ENCODE measurements around the gene KDM7A.

- TF ChIP-seq, protein P1, sequence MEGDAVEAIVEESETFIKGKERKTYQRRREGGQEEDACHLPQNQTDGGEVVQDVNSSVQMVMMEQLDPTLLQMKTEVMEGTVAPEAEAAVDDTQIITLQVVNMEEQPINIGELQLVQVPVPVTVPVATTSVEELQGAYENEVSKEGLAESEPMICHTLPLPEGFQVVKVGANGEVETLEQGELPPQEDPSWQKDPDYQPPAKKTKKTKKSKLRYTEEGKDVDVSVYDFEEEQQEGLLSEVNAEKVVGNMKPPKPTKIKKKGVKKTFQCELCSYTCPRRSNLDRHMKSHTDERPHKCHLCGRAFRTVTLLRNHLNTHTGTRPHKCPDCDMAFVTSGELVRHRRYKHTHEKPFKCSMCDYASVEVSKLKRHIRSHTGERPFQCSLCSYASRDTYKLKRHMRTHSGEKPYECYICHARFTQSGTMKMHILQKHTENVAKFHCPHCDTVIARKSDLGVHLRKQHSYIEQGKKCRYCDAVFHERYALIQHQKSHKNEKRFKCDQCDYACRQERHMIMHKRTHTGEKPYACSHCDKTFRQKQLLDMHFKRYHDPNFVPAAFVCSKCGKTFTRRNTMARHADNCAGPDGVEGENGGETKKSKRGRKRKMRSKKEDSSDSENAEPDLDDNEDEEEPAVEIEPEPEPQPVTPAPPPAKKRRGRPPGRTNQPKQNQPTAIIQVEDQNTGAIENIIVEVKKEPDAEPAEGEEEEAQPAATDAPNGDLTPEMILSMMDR (IDR thresholded peaks at IDR 0.05; ENCODE audit: insufficient read depth, low read length), result no peak
- no peak for TF ChIP-seq REST (IDR thresholded peaks at IDR 0.05; ENCODE audit: insufficient replicate concordance, low read depth)
- TF ChIP-seq SPI1 (IDR thresholded peaks at IDR 0.05; ENCODE audit: borderline replicate concordance, low read depth), result no peak
Observed at GRCh38 chr7:140217750-140218501, 41.1 kb upstream of the KDM7A start.
